ENCODE results near the gene IDI1.

Gene IDI1

DNA sequence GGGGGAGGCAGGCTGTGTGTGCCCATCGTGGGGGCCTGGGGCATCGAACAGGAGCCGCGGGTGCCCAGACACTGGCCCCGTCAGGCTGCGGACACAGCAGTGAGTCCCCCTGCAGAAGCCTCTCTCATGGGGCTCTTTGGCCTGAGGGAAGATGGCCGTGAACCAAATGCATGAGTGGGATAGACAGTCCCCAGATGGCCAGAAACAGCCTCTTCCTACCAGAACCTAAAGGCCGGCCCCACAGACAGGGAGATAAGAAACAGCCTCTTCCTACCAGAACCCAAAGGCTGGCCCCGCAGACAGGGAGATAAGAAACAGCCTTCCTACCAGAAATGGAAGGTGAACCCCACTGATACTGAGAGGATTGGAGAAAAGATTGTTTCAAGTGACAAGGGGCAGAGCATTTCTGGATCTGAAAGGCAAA is 39.8 kb downstream of the IDI1 start:
- Mint-ChIP-seq H3K27ac (peak overlapping the region; percentile 28), H3K4me1 (peaks cover 2% of the 10 kb centered on the region), H3K4me3 (no peak overlapping the region), H3K36me3 (peaks cover 54% of the 10 kb centered on the region), H3K27me3 (no peaks in the 10 kb centered on the region), H3K9me3 (no peaks in the 10 kb centered on the region)
- ATAC-seq (ENCODE audit: low read depth) (no peak), DNase-seq (ENCODE audit: low spot score in 2 of 2) (no peak)

DNA sequence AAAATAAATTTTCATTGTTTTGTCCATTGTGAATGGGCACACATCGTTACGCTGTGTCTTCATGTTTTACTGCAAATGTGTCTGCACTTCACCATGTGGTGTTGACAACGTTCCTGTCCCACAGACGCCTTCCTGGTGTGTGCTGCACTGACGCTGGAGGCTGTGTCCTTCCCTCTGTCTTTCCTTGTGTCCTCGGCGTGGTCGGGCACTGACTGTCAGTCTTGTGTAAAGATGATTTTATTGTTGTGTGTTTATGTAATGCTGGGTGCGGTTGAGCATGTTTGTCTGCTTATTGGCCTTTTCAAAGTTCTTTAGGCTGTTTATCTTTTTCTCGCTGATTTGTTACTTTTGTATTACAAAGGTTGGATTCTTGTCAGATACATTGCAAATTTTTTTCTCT is 41.3 kb downstream of the IDI1 start:
- no peaks in the 10 kb centered on the region for H3K27me3 Mint-ChIP-seq
- no peak overlapping the region for H3K27ac Mint-ChIP-seq
- H3K4me3 Mint-ChIP-seq, result no peak overlapping the region
- H3K4me1 Mint-ChIP-seq, result peaks cover 2% of the 10 kb centered on the region
- H3K36me3 Mint-ChIP-seq, result peaks cover 63% of the 10 kb centered on the region
- DNase-seq (ENCODE audit: low spot score in 2 of 2) (no peak), ATAC-seq (ENCODE audit: low read depth) (no peak)
- H3K9me3 Mint-ChIP-seq, result peaks cover 3% of the 10 kb centered on the region

DNA sequence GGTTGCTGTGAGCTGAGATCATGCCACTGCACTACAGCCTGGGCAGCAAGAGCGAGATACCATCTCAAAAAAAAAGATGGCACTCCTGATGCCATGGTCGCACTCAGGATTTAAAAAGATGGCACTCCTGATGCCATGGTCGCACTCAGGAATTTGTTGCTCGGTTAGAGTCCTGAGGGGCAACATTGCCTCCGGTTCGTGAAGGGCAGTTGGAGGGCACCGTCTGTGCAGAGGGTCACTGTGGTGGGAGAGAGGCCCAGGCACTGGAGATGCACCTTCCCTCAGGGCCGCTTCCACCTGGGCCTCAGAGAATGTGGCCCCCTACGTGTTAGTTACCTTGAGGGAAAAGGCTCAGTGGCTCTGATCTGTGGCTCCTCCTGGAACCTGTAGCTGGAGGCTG is 42.3 kb downstream of the IDI1 start:
- Mint-ChIP-seq H3K4me1 (peaks cover 2% of the 10 kb centered on the region), H3K9me3 (peaks cover 6% of the 10 kb centered on the region), H3K4me3 (no peak overlapping the region), H3K27me3 (no peaks in the 10 kb centered on the region), H3K27ac (no peak overlapping the region), H3K36me3 (peaks cover 62% of the 10 kb centered on the region)
- DNase-seq (ENCODE audit: low spot score in 2 of 2) (no peak), ATAC-seq (ENCODE audit: low read depth) (no peak)

GRCh38 chr10:1003884-1004670 is 44.8 kb downstream of the IDI1 start:
- H3K36me3 Mint-ChIP-seq, result peaks cover 59% of the 10 kb centered on the region
- no peak overlapping the region for H3K4me3 Mint-ChIP-seq
- H3K27me3 Mint-ChIP-seq, result no peaks in the 10 kb centered on the region
- H3K4me1 Mint-ChIP-seq, result peaks cover 2% of the 10 kb centered on the region
- H3K27ac Mint-ChIP-seq, result no peak overlapping the region
- no peak for DNase-seq (ENCODE audit: low spot score in 2 of 2)
- no peak for ATAC-seq (ENCODE audit: low read depth)
- peaks cover 8% of the 10 kb centered on the region for H3K9me3 Mint-ChIP-seq

DNA sequence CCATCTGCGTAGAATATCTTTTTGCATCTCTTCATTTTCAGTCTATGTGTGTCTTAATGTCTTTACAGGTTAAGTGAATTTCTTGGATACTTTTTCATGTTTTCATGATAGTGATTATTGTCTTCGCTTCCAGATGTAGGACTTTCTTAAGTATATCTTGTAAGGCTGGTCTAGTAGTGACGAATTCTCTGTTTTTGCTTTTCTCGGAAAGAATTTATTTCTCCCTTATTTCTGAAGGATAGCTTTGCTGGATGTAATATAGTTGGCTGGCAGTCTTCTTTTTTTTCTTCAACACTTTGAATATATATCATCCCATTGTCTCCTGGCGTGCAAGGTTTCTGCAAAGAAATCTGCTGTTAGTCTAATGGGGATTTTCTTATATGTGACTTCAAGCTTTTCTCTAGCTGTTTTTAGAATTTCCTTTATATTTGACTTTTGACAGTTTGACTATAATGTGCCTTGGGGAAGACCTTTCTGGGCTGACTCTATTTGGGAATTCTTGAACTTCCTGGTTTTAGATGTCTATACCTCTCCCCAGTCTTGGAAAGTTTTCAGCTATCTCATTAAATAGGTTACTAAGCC is 46.4 kb downstream of the IDI1 start:
- Mint-ChIP-seq H3K27me3 (no peaks in the 10 kb centered on the region), H3K36me3 (peaks cover 51% of the 10 kb centered on the region), H3K9me3 (peaks cover 8% of the 10 kb centered on the region), H3K27ac (no peak overlapping the region), H3K4me1 (peaks cover under 1% of the 10 kb centered on the region), H3K4me3 (no peak overlapping the region)
- no peak for DNase-seq (ENCODE audit: low spot score in 2 of 2)
- ATAC-seq (ENCODE audit: low read depth), result no peak

GRCh38 chr10:997266-998022 is 51.5 kb downstream of the IDI1 start:
- Mint-ChIP-seq H3K4me1 (peaks cover 3% of the 10 kb centered on the region), H3K27ac (no peak overlapping the region), H3K36me3 (peaks cover 43% of the 10 kb centered on the region), H3K27me3 (no peaks in the 10 kb centered on the region), H3K4me3 (no peak overlapping the region), H3K9me3 (peaks cover 5% of the 10 kb centered on the region)
- ATAC-seq (ENCODE audit: low read depth), result no peak
- no peak for DNase-seq (ENCODE audit: low spot score in 2 of 2)

DNA sequence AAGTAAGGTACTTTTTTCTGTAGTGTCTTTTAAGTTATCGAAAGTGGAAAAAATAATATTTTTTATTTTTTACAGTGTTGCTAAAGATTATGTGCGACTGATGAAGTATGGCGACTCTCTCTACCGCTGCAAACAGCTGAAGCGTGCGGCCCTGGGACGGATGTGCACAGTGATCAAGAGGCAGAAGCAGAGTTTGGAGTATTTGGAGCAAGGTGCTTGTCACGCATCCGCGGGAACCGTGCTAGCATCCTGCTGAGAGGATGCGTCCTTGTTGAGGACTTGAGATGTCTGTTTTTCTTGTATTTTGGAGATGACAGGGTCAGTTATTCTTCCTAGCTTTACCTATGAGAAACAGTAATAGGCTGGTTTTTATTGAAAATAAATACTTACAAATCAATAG is 52.9 kb downstream of the IDI1 start:
- DNase-seq (ENCODE audit: low spot score in 2 of 2), result no peak
- peaks cover under 1% of the 10 kb centered on the region for H3K9me3 Mint-ChIP-seq
- ATAC-seq (ENCODE audit: low read depth), result no peak
- H3K36me3 Mint-ChIP-seq, result peaks cover 32% of the 10 kb centered on the region
- peaks cover 3% of the 10 kb centered on the region for H3K4me1 Mint-ChIP-seq
- no peaks in the 10 kb centered on the region for H3K27me3 Mint-ChIP-seq
- no peak overlapping the region for H3K4me3 Mint-ChIP-seq
- no peak overlapping the region for H3K27ac Mint-ChIP-seq

- ATAC-seq (ENCODE audit: low read depth) (no peak), DNase-seq (ENCODE audit: low spot score in 2 of 2) (no peak)
- peaks cover 27% of the 10 kb centered on the region for H3K36me3 Mint-ChIP-seq
- H3K4me1 Mint-ChIP-seq, result peaks cover 8% of the 10 kb centered on the region
- H3K27ac Mint-ChIP-seq, result peak overlapping the region; percentile 17
- no peaks in the 10 kb centered on the region for H3K9me3 Mint-ChIP-seq
- no peaks in the 10 kb centered on the region for H3K27me3 Mint-ChIP-seq
- H3K4me3 Mint-ChIP-seq, result no peak overlapping the region
Measured at GRCh38 chr10:995559-995926, 53.4 kb downstream of the IDI1 start.

DNA sequence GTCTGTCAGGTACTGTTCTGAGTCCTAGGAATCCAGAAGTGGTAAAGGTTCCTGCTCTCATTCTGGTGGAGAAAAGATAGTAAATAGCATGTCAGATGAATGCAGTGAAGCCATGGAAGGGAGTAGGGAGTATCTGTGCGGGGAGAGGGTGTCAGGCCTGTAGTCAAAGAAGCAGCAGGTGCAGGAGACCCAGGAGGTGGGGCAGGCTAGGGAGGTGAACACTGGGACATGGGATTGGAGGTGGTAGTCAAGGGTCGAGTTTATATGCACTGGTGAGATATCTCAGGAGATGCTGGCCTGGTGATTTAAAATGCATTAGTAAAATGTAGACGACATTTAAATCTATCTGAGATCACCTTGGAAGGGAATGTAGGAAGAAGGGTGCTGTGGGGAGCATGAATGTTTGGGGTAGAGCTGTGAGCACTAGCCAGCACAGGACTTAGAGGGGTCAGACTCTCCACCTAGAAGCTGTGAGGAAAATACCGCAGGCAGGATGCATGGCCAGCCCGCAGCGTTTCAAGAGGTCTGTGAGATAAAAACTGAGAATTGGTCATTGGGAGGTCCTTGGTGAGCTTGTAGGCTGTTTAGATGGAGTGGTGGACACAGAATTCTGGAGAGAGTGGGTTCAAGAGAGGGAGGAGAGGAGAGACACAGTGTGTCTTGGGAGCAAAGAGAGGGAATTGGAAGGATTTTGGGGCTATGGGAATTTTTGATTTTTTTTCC is 53.9 kb downstream of the IDI1 start:
- Mint-ChIP-seq H3K36me3 (peaks cover 26% of the 10 kb centered on the region), H3K9me3 (no peaks in the 10 kb centered on the region), H3K27ac (peak overlapping the region; percentile 17), H3K4me3 (no peak overlapping the region), H3K27me3 (no peaks in the 10 kb centered on the region), H3K4me1 (peaks cover 9% of the 10 kb centered on the region)
- ATAC-seq (ENCODE audit: low read depth), result no peak
- DNase-seq (ENCODE audit: low spot score in 2 of 2), result no peak

- Mint-ChIP-seq H3K27ac (peak overlapping the region; percentile 41), H3K27me3 (no peaks in the 10 kb centered on the region), H3K4me1 (peaks cover 22% of the 10 kb centered on the region), H3K36me3 (peaks cover 28% of the 10 kb centered on the region), H3K9me3 (no peaks in the 10 kb centered on the region), H3K4me3 (no peak overlapping the region)
- DNase-seq (ENCODE audit: low spot score in 2 of 2) (no peak), ATAC-seq (ENCODE audit: low read depth) (no peak)
Measured at GRCh38 chr10:992871-993270, 56.0 kb downstream of the IDI1 start.

DNA sequence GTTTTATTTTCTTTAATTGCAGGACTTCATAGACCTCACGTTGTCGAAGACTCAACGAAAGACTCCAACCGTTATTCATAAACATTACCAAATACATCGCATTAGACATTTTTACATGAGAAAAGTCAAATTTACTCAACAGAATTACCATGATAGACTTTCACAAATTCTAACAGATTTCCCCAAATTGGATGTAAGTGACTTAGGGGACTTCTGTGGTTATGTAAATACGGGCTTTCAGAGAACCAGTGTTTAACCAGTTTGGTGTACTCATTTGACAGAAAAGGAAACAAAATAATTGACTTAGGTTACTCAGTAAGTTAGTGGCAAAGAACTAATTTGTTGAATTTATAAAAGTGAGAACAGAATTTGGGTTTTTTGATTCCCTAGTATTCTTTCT is 56.5 kb downstream of the IDI1 start:
- no peak for DNase-seq (ENCODE audit: low spot score in 2 of 2)
- no peak for ATAC-seq (ENCODE audit: low read depth)
- H3K36me3 Mint-ChIP-seq, result peaks cover 25% of the 10 kb centered on the region
- H3K27ac Mint-ChIP-seq, result peak overlapping the region; percentile 41
- peaks cover 22% of the 10 kb centered on the region for H3K4me1 Mint-ChIP-seq
- H3K27me3 Mint-ChIP-seq, result no peaks in the 10 kb centered on the region
- no peak overlapping the region for H3K4me3 Mint-ChIP-seq
- no peaks in the 10 kb centered on the region for H3K9me3 Mint-ChIP-seq

GRCh38 chr10:990808-991207 is 58.1 kb downstream of the IDI1 start:
- Mint-ChIP-seq H3K27me3 (no peaks in the 10 kb centered on the region), H3K4me1 (peaks cover 29% of the 10 kb centered on the region)
- ATAC-seq (ENCODE audit: low read depth), result no peak

More at GRCh38 chr10:990808-991207, 58.1 kb downstream of the IDI1 start:
- no peak for DNase-seq (ENCODE audit: low spot score in 2 of 2)
- H3K27ac Mint-ChIP-seq, result no peak overlapping the region
- no peaks in the 10 kb centered on the region for H3K9me3 Mint-ChIP-seq
- no peak overlapping the region for H3K4me3 Mint-ChIP-seq
- peaks cover 21% of the 10 kb centered on the region for H3K36me3 Mint-ChIP-seq

Data from memory B cell (primary cell).